Measurements from ENCODE around the gene USP25. TPM values are rescaled to one million over a fixed set of nuclear protein-coding genes. Genes with fewer than 3 reads are reported as not detected.

The USP25 gene
- total RNA-seq, 3 donors from 2014 or later (not counting 1 experiment from before 2014, with no cell fraction given): 67.0 to 95.4 (median 76.4) TPM

GRCh38 chr21:15740383-15740782 lies 10.6 kb downstream of the USP25 start:
- no peaks in the 10 kb centered on the region for H3K9me3 Mint-ChIP-seq
- no peaks in the 10 kb centered on the region for H3K27me3 Mint-ChIP-seq (ENCODE audit: low read depth in 2 of 2)
- Histone ChIP-seq H3K4me3 (ENCODE audit: low read length) (no peak overlapping the region), H3K4me1 (ENCODE audit: control insufficient read depth, insufficient read depth, low read length) (peaks cover 34% of the 10 kb centered on the region), H3K27me3 (ENCODE audit: control insufficient read depth, insufficient read depth, low read length) (no peaks in the 10 kb centered on the region), H3K36me3 (ENCODE audit: control insufficient read depth, insufficient read depth, low read length) (no peaks in the 10 kb centered on the region), H3K9me3 (ENCODE audit: control insufficient read depth, insufficient read depth, low read length) (no peaks in the 10 kb centered on the region), H3K27ac (ENCODE audit: low read length) (no peak overlapping the region)
- H3K4me1 Mint-ChIP-seq: peaks cover 90 to 91% of the 10 kb centered on the region in 2 donors
- H3K4me3 Mint-ChIP-seq: no peak overlapping the region
- DNase-seq (no peak), ATAC-seq (no peak)
- TF ChIP-seq, protein P1, sequence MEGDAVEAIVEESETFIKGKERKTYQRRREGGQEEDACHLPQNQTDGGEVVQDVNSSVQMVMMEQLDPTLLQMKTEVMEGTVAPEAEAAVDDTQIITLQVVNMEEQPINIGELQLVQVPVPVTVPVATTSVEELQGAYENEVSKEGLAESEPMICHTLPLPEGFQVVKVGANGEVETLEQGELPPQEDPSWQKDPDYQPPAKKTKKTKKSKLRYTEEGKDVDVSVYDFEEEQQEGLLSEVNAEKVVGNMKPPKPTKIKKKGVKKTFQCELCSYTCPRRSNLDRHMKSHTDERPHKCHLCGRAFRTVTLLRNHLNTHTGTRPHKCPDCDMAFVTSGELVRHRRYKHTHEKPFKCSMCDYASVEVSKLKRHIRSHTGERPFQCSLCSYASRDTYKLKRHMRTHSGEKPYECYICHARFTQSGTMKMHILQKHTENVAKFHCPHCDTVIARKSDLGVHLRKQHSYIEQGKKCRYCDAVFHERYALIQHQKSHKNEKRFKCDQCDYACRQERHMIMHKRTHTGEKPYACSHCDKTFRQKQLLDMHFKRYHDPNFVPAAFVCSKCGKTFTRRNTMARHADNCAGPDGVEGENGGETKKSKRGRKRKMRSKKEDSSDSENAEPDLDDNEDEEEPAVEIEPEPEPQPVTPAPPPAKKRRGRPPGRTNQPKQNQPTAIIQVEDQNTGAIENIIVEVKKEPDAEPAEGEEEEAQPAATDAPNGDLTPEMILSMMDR (IDR thresholded peaks at IDR 0.05): no peak
- WGBS (ENCODE audit: insufficient coverage): 88% methylated on average over 1 of the region's 3 CpGs
- intact Hi-C loops (cut with micrococcal nuclease): no loop called here
- peak overlapping the region; percentile 45 to 66 for H3K27ac Mint-ChIP-seq
- H3K36me3 Mint-ChIP-seq: no peaks in the 10 kb centered on the region

DNA sequence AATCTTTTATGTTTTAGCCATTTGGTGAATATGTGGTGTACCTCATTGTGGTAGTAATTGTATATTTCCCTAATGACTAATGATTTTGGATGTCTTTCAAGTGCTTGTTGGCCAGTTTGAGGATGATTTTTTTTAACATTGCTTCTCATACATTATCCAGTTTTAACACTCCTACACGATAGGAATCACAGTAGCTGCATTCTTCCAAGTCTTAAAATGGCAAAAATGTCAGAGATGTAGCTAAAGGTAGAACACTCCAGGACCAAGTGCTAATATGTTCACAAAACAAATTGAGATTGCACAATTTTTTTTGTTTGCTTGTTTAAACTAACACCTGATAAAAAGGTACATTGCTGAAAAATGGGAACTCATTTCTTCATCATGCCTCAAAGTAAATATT lies 11.7 kb downstream of the USP25 start:
- TF ChIP-seq, protein P1 (IDR thresholded peaks at IDR 0.05): no peak
- no peak for ATAC-seq
- 100% methylated on average over 1 of the region's 1 CpG for WGBS (ENCODE audit: insufficient coverage)

DNA sequence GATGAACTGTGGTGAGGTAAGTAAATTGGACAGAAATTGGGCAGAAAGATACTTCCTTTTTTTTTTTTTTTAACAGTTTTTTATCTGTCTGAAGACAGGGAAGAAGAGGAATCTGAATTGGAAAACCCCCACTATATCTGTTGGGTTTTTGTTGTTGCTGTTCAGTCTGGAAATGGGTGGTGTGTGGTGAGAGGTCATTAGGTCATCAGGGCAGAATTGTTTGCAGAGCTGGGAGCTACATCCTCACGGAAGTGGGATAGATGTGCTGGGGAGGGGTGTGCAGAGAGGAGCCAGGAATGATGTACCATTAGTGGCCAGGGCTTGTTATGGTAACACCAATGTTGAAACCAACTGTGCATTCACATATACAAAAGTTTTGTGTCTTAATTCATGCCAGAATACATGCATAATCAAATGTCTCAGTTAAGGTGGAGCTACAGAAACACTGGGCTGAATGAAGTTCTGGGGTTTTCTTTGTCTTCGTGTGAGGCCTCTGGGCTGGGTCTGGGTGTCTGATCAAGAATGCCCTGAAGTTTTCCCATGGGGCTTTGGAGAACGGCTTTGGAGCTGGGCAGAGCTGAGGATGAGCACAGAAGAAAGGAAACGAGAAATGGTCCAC lies 12.4 kb downstream of the USP25 start:
- 94% methylated on average over 4 of the region's 4 CpGs for WGBS (ENCODE audit: insufficient coverage)
- TF ChIP-seq, protein P1 (IDR thresholded peaks at IDR 0.05): no peak
- peaks cover 82 to 88% of the 10 kb centered on the region in 2 donors for H3K4me1 Mint-ChIP-seq
- Histone ChIP-seq H3K27me3 (ENCODE audit: control insufficient read depth, insufficient read depth, low read length) (no peaks in the 10 kb centered on the region), H3K4me3 (ENCODE audit: low read length) (no peak overlapping the region), H3K27ac (ENCODE audit: low read length) (no peak overlapping the region), H3K4me1 (ENCODE audit: control insufficient read depth, insufficient read depth, low read length) (peaks cover 28% of the 10 kb centered on the region), H3K9me3 (ENCODE audit: control insufficient read depth, insufficient read depth, low read length) (no peaks in the 10 kb centered on the region), H3K36me3 (ENCODE audit: control insufficient read depth, insufficient read depth, low read length) (no peaks in the 10 kb centered on the region)
- H3K36me3 Mint-ChIP-seq: no peaks in the 10 kb centered on the region
- ATAC-seq (no peak), DNase-seq (no peak)
- peak overlapping the region; percentile 5 to 78 for H3K27ac Mint-ChIP-seq
- H3K27me3 Mint-ChIP-seq (ENCODE audit: low read depth in 2 of 2): no peaks in the 10 kb centered on the region
- no peaks in the 10 kb centered on the region for H3K9me3 Mint-ChIP-seq
- intact Hi-C loops (cut with micrococcal nuclease): no loop called here
- peak overlapping the region; percentile 0 for H3K4me3 Mint-ChIP-seq

More for the DNA sequence above, 11.7 kb downstream of the USP25 start:
- H3K4me1 Mint-ChIP-seq: peaks cover 88% of the 10 kb centered on the region in 2 donors
- Histone ChIP-seq H3K27me3 (ENCODE audit: control insufficient read depth, insufficient read depth, low read length) (no peaks in the 10 kb centered on the region), H3K4me1 (ENCODE audit: control insufficient read depth, insufficient read depth, low read length) (peaks cover 28% of the 10 kb centered on the region), H3K27ac (ENCODE audit: low read length) (no peak overlapping the region), H3K4me3 (ENCODE audit: low read length) (no peak overlapping the region), H3K36me3 (ENCODE audit: control insufficient read depth, insufficient read depth, low read length) (no peaks in the 10 kb centered on the region), H3K9me3 (ENCODE audit: control insufficient read depth, insufficient read depth, low read length) (no peaks in the 10 kb centered on the region)
- no peaks in the 10 kb centered on the region for H3K9me3 Mint-ChIP-seq
- H3K27ac Mint-ChIP-seq: peak overlapping the region; percentile 5 to 78
- no peak for DNase-seq
- intact Hi-C loops (cut with micrococcal nuclease): no loop called here
- no peaks in the 10 kb centered on the region for H3K27me3 Mint-ChIP-seq (ENCODE audit: low read depth in 2 of 2)
- H3K4me3 Mint-ChIP-seq: no peak overlapping the region
- H3K36me3 Mint-ChIP-seq: no peaks in the 10 kb centered on the region

GRCh38 chr21:15742694-15743093 lies 12.9 kb downstream of the USP25 start:
- no peak overlapping the region for H3K4me3 Mint-ChIP-seq
- H3K4me1 ChIP-seq (ENCODE audit: control insufficient read depth, insufficient read depth, low read length): peaks cover 28% of the 10 kb centered on the region
- no peaks in the 10 kb centered on the region for H3K36me3 Mint-ChIP-seq
- no peak for DNase-seq
- no peaks in the 10 kb centered on the region for H3K9me3 ChIP-seq (ENCODE audit: control insufficient read depth, insufficient read depth, low read length)
- no peaks in the 10 kb centered on the region for H3K27me3 Mint-ChIP-seq (ENCODE audit: low read depth in 2 of 2)
- TF ChIP-seq, protein P1 (IDR thresholded peaks at IDR 0.05): no peak
- H3K36me3 ChIP-seq (ENCODE audit: control insufficient read depth, insufficient read depth, low read length): no peaks in the 10 kb centered on the region
- no peak for ATAC-seq
- peak overlapping the region; percentile 55 to 56 for H3K27ac Mint-ChIP-seq
- H3K27ac ChIP-seq (ENCODE audit: low read length): no peak overlapping the region
- intact Hi-C loops (cut with micrococcal nuclease): no loop called here
- WGBS (ENCODE audit: insufficient coverage): 93% methylated on average over 13 of the region's 13 CpGs
- H3K27me3 ChIP-seq (ENCODE audit: control insufficient read depth, insufficient read depth, low read length): no peaks in the 10 kb centered on the region
- no peak overlapping the region for H3K4me3 ChIP-seq (ENCODE audit: low read length)
- H3K9me3 Mint-ChIP-seq: no peaks in the 10 kb centered on the region
- peaks cover 85 to 87% of the 10 kb centered on the region in 2 donors for H3K4me1 Mint-ChIP-seq
